Choroid plexus epithelial cell (primary cell): Measurements from ENCODE around the gene AHCY.
A peak's percentile ranks its signal among the peaks of the same experiment; 100 is the strongest.

ENCODE experiments used
- DNase-seq: peaks from one replicate; pipeline ENCODE4 v3.0.0-alpha.2; 2010; ENCODE audit warnings: low read depth
- H3K4me3 ChIP-seq: 2 replicates; pipeline ENCODE4 v1.5.1; 2011; ENCODE audit warnings: low read depth, mild to moderate bottlenecking, control low read depth, low read length, moderate library complexity
- CTCF ChIP-seq: conservative IDR thresholded peaks from 2 replicates; pipeline ENCODE4 v1.5.1; 2011; ENCODE audit warnings: low read depth, mild to moderate bottlenecking, control low read depth, inconsistent platforms, low read length, moderate library complexity

Gene AHCY

GRCh38 chr20:34283844-34284243 lies 19.3 kb downstream of the AHCY start:
- TF ChIP-seq CTCF, result no peak
- H3K4me3 ChIP-seq, result no peak overlapping the region
- DNase-seq, result no peak

GRCh38 chr20:34282041-34282440 lies 21.1 kb downstream of the AHCY start:
- DNase-seq, result no peak
- no peak for TF ChIP-seq CTCF

GRCh38 chr20:34281177-34281576 lies 22.0 kb downstream of the AHCY start:
- no peak for TF ChIP-seq CTCF
- no peak for DNase-seq
- H3K4me3 ChIP-seq, result no peak overlapping the region

More at GRCh38 chr20:34282041-34282440, 21.1 kb downstream of the AHCY start:
- no peak overlapping the region for H3K4me3 ChIP-seq

GRCh38 chr20:34274694-34275093 lies 28.5 kb downstream of the AHCY start:
- H3K4me3 ChIP-seq, result no peak overlapping the region
- DNase-seq, result no peak
- TF ChIP-seq CTCF, result no peak

GRCh38 chr20:34271956-34272355 lies 31.2 kb downstream of the AHCY start:
- TF ChIP-seq CTCF, result no peak
- peak; percentile 83 for DNase-seq
- no peak overlapping the region for H3K4me3 ChIP-seq

- peak; percentile 93 for DNase-seq
- no peak for TF ChIP-seq CTCF
- no peak overlapping the region for H3K4me3 ChIP-seq
Observed at GRCh38 chr20:34269996-34270627, 33.0 kb downstream of the AHCY start.
